Suprapubic skin (tissue), 4 donors: Measurements from ENCODE around the gene RXFP4.

Experiments
- CTCF ChIP-seq, 2 donors: fragments of 200-600 bp in 1 of 2; fragments of 450-650 bp in 1 of 2; sonication (generic) in 1 of 2; IDR thresholded peaks; one replicate each; pipeline ENCODE4 v1.5.1; 2016 to 2019; ENCODE audit warnings: antibody characterized with exemption in 2 of 2, mild to moderate bottlenecking in 1 of 2, moderate library complexity in 1 of 2
- EP300 ChIP-seq: sonication (generic); formaldehyde crosslinking; IDR thresholded peaks from one replicate; pipeline ENCODE4 v1.6.1; 2017; ENCODE audit warnings: antibody characterized with exemption
- POLR2A ChIP-seq, 2 donors: fragments of 450-650 bp; IDR thresholded peaks; one replicate each; pipeline ENCODE4 v1.6.1; 2017; ENCODE audit warnings: antibody characterized with exemption in 2 of 2, mild to moderate bottlenecking in 2 of 2, moderate library complexity in 2 of 2
- POLR2AphosphoS5 ChIP-seq, 3 donors: sonication (generic); formaldehyde crosslinking; IDR thresholded peaks; one replicate each; pipeline ENCODE4 v1.6.1; 2017; ENCODE audit warnings: antibody characterized with exemption in 3 of 3

DNA sequence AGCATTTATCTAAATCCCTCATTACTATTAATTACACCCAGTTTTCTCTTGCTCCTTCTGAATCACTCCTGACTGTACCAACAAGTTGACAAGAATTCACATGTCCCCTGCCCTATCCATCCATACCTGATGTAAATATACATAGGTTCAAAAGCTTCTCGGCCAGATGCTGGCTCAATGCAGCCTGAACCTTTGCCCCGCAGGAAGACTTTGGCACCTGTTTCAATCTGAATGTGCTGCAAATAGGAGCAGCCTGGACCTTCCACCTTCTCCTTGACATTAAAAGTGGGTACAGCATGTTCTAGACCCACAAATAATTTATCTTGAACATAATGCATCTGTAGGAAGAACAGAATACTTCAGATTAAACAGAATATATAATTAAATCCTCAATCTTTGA, 15.9 kb upstream of the RXFP4 start:
- TF ChIP-seq CTCF (IDR thresholded peaks at IDR 0.05): no peak
- no peak for TF ChIP-seq POLR2A (IDR thresholded peaks at IDR 0.05)
- no peak for TF ChIP-seq POLR2AphosphoS5 (IDR thresholded peaks at IDR 0.05)
- no peak for TF ChIP-seq EP300
